AG04450 (cell line): Measurements from ENCODE around the gene TWF2. TPM values are rescaled to one million over a fixed set of nuclear protein-coding genes. Genes with fewer than 3 reads are reported as not detected.

Experiments
- CTCF ChIA-PET: fragments of 300-600, 350-600 bp; formaldehyde crosslinking; extraction: SDS; loops from one replicate; lab custom pipeline; 2022; ENCODE audit warnings: antibody characterized with exemption, inconsistent platforms; lab: Charles Lee
- POLR2A ChIA-PET: fragments of 350-600 bp; formaldehyde crosslinking; extraction: SDS; loops from one replicate; lab custom pipeline; 2021; ENCODE audit warnings: antibody characterized with exemption, inconsistent platforms; lab: Yijun Ruan, JAX
- DNase-seq: peaks from one replicate; pipeline ENCODE4 v3.0.0-alpha.2; 2011; ENCODE audit warnings: low read depth, low spot score
- H3K27ac ChIP-seq: one replicate; pipeline ENCODE4 v1.5.1; 2012; ENCODE audit warnings: low read depth, low read length, control low read depth
- H3K27me3 ChIP-seq: one replicate; pipeline ENCODE4 v1.6.0; 2012; ENCODE audit warnings: low read length; ENCODE audit not compliant: control insufficient read depth, insufficient read depth
- H3K4me3 ChIP-seq: 2 replicates; pipeline ENCODE4 v1.5.1; 2011; ENCODE audit warnings: mild to moderate bottlenecking, low read depth, low read length, control low read depth
- H3K9me3 ChIP-seq: 2 replicates; pipeline ENCODE4 v1.5.1; 2012; ENCODE audit warnings: low read length; ENCODE audit not compliant: control insufficient read depth, insufficient read depth
- polyA plus RNA-seq: library from polyadenylated mRNA; depleted of rRNA; stranded (reverse); fragments of >200 nt; gene quantifications from 2 replicates; pipeline ENCODE4 v1.2.3, GENCODE V29; 2011
- TF ChIP-seq, protein P1 (sequence below): IDR thresholded peaks from 2 replicates; pipeline ENCODE4 v1.5.1; 2011; ENCODE audit warnings: low read depth, low read length, control low read depth, inconsistent platforms

TWF2 gene
- polyA plus RNA-seq, 1 experiment: 96.6 TPM

DNA sequence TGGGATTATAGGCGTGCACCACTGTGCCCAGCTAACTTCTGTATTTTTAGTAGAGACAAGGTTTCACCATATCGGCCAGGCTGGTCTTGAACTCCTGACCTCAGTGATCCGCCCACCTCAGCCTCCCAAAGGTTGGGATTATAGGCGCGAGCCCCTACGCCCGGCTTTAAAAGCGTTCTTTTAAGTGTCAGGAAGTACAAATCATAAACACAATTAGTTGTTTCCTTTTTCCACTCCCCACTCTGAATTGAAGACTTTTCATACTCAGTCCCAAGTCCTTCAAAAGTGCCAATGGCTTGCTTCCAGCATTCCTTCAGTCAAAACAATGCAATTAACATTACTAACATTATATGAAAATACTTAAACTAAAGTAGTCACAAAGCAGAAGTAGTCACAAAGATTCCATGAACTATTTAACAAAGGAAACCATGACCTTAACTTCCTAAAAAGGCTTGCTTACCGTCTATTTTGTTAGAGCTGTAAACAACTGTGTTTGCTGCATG, 31.3 kb upstream of the TWF2 start:
- CTCF ChIA-PET: no interaction called here
- Histone ChIP-seq H3K27me3 (no peaks in the 10 kb centered on the region), H3K4me3 (no peak overlapping the region), H3K27ac (no peak overlapping the region), H3K9me3 (no peaks in the 10 kb centered on the region)
- POLR2A ChIA-PET: interaction anchor here (1.0 kb wide), 1 partner anchor 35 kb away, joined by 5 read pairs; no protein-coding TSS in a partner anchor
- no peak for DNase-seq
- TF ChIP-seq, protein P1, sequence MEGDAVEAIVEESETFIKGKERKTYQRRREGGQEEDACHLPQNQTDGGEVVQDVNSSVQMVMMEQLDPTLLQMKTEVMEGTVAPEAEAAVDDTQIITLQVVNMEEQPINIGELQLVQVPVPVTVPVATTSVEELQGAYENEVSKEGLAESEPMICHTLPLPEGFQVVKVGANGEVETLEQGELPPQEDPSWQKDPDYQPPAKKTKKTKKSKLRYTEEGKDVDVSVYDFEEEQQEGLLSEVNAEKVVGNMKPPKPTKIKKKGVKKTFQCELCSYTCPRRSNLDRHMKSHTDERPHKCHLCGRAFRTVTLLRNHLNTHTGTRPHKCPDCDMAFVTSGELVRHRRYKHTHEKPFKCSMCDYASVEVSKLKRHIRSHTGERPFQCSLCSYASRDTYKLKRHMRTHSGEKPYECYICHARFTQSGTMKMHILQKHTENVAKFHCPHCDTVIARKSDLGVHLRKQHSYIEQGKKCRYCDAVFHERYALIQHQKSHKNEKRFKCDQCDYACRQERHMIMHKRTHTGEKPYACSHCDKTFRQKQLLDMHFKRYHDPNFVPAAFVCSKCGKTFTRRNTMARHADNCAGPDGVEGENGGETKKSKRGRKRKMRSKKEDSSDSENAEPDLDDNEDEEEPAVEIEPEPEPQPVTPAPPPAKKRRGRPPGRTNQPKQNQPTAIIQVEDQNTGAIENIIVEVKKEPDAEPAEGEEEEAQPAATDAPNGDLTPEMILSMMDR: no peak

DNA sequence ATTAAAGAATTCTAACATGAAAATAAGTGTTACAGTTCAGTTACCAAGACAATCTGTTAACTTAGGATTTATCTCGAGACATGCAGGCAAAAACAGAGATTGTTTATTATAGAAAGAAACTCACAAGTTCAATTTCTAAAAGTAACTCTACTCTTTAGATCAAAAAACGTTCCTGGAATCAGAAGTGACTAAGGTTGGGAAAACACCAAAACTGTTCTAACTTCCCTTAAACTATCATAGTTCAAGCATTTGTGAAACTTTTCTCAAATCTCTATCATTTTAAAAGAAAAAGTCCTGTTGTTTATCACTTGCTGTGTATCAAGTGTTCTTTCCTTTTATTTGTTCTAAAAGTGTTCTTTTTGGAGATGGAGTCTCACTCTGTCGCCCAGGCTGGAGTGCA, 30.8 kb upstream of the TWF2 start:
- no peaks in the 10 kb centered on the region for H3K9me3 ChIP-seq
- H3K27ac ChIP-seq: no peak overlapping the region
- no peaks in the 10 kb centered on the region for H3K27me3 ChIP-seq
- TF ChIP-seq, protein P1: no peak
- DNase-seq: no peak
- POLR2A ChIA-PET: no interaction called here
- H3K4me3 ChIP-seq: no peak overlapping the region
- CTCF ChIA-PET: no interaction called here

DNA sequence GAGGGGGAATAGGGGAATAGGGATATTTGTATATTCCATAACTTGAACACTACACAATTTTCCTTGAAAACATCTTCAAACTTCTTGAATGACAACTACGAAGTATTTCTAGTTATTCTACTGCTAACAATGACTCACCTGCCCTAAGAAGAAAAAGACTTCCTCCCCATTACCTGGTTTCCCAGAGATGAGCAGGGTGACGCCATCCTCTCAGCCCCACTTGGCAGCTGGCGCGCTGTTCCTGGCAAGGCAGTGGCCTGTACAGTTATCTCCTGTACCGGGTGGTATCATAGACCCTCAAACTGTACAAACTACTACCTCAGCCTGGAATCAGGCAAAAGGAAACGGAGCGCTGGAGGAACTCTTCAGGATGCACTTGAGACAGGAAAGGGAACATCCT, 29.1 kb upstream of the TWF2 start:
- CTCF ChIA-PET: no interaction called here

DNA sequence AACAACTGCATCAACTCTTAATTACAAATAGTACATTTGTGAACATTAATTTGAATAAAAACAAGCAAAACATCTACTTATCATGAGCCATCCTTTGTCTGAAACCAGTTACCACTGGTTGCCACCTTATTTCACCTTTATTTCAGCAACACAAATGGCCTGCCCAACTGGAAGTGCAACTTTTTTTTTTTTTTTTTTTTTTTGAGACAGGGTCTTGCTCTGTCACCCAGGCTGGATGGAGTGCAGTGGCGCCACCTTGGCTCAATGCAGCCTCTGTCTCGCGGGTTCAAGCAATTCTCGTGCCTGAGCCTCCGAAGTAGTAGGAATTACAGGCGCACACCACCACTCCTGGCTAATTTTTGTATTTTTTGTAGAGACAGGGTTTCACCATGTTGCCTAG, 26.4 kb upstream of the TWF2 start:
- Histone ChIP-seq H3K9me3 (no peaks in the 10 kb centered on the region), H3K4me3 (no peak overlapping the region), H3K27ac (no peak overlapping the region), H3K27me3 (no peaks in the 10 kb centered on the region)
- DNase-seq: no peak
- TF ChIP-seq, protein P1: no peak
- CTCF ChIA-PET: no interaction called here
- POLR2A ChIA-PET: no interaction called here

More for the DNA sequence above, 29.1 kb upstream of the TWF2 start:
- no peaks in the 10 kb centered on the region for H3K27me3 ChIP-seq
- no peak for DNase-seq
- H3K27ac ChIP-seq: no peak overlapping the region
- POLR2A ChIA-PET: no interaction called here
- TF ChIP-seq, protein P1: 0 out of 2 replicates have a peak, but pooled peaks have one; percentile 3
- H3K4me3 ChIP-seq: no peak overlapping the region
- H3K9me3 ChIP-seq: no peaks in the 10 kb centered on the region

DNA sequence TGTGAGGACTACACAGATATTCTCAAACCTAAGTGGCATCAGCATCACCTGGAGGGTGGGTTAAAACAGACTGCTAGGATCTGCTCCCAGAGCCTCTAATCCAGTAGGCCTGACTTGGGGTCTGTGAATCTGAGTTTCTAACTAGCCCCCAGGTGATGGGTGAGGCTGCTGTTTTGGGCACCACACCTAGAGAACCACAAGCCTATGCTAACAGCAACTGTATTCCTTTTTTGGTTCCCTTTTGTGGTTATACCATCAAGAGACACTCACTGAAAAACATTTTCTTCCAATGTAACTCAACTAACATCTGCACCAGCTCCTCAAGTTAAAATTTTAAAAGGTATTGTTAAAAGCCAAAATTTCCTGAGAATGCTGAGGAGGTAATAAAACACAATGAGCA, 23.5 kb upstream of the TWF2 start:
- ChIA-PET CTCF (interaction anchor here (2.1 kb wide), 1 partner anchor 17 kb away, joined by 12 read pairs; no protein-coding TSS in a partner anchor), POLR2A (no interaction called here)
- Histone ChIP-seq H3K27me3 (no peaks in the 10 kb centered on the region), H3K4me3 (no peak overlapping the region), H3K27ac (no peak overlapping the region), H3K9me3 (no peaks in the 10 kb centered on the region)
- DNase-seq: no peak
- TF ChIP-seq, protein P1: no peak
